MG63 (cell line): ENCODE results near the gene TSPOAP1. TPM values are rescaled to one million over a fixed set of nuclear protein-coding genes. Genes with fewer than 3 reads are reported as not detected.

Source experiments
- DNase-seq: peaks from one replicate; pipeline ENCODE4 v3.0.0-alpha.2; 2020
- H3K27me3 ChIP-seq: fragments of 250-450 bp; sonication (Bioruptor Pico); 2 replicates; pipeline ENCODE4 v1.5.1; 2020; ENCODE audit warnings: mild to moderate bottlenecking, moderate library complexity
- H3K36me3 ChIP-seq: fragments of 250-450 bp; sonication (Bioruptor Pico); 2 replicates; pipeline ENCODE4 v1.5.1; 2020; ENCODE audit warnings: mild to moderate bottlenecking, moderate library complexity
- H3K4me3 ChIP-seq: fragments of 250-450 bp; sonication (Bioruptor Pico); 2 replicates; pipeline ENCODE4 v1.5.1; 2020; ENCODE audit warnings: mild to moderate bottlenecking, moderate library complexity
- H3K9me3 ChIP-seq: fragments of 250-450 bp; sonication (Bioruptor Pico); 2 replicates; pipeline ENCODE4 v1.5.1; 2020; ENCODE audit warnings: mild to moderate bottlenecking, moderate library complexity
- total RNA-seq: library from RNA; depleted of rRNA; stranded (reverse); fragments of >200 nt; shearing (Covaris generic); gene quantifications from 2 replicates; pipeline ENCODE4 v1.2.3, GENCODE V29; 2014; ENCODE audit warnings: low replicate concordance

Gene TSPOAP1
- total RNA-seq, 1 experiment from 2014 or later = 7.0 TPM

DNA sequence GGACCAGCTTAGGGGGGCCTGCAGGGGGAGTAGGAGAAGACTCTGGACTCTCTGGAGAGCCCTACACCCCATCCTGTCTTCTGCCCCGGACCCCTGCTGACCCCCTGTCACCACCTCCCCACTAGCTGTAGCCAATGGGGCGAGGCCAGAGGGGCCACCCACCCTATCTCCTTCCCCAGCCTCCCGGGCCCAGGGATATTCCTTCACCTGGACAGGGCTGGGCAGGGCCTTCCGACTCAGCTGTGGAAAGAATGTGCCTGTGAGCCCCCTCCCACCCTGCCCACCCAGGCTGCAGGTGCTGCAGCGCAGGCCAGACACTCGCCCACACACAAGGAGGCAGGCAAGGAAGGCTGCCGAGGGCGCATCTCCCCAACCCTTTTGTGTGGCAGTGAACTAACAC is 23.0 kb downstream of the TSPOAP1 start:
- no peaks in the 10 kb centered on the region for H3K9me3 ChIP-seq
- no peak for DNase-seq
- no peak overlapping the region for H3K4me3 ChIP-seq
- no peaks in the 10 kb centered on the region for H3K36me3 ChIP-seq
- peaks cover 3% of the 10 kb centered on the region; the same call in 1 of the 2 replicates for H3K27me3 ChIP-seq

DNA sequence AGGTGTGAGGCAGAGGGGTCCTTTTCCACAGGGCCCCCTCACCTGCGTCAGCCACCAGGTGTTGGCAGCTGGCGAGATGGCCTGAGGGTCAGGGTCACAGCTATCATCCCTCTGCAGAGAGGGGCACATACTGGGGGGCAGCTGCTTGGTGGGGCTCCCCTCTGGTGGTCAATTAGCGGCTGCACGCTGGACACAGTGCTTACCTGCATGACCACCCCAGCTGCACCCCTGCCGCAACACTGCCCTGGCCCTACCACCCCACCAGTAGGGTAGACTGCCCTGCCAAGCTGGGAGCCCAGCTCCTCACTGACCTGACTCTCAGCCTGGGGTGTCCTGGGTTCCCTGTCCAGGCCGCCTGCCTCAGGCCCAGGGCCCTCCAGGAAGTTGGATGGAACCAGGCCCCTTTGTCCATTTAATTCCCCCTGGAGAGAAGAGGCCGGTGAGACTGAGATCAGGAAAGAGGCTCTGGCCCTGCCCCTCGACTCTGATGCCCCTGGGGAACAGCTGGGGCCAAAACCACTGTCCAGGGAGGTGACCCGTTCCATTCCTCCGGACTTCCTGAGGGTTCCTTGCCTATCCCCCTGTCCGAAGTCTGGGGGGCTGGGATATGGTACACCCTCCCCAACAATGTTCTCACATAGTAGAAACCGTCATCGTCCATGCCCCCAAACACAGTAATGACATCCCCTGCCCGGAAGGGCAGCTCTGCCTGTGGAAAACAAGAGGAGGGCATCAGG is 23.7 kb downstream of the TSPOAP1 start:
- Histone ChIP-seq H3K4me3 (no peak overlapping the region), H3K36me3 (no peaks in the 10 kb centered on the region), H3K27me3 (peaks cover 8% of the 10 kb centered on the region), H3K9me3 (no peaks in the 10 kb centered on the region)
- DNase-seq = no peak

- peak; percentile 56 for DNase-seq
- peaks cover 11% of the 10 kb centered on the region for H3K27me3 ChIP-seq
- H3K9me3 ChIP-seq = no peaks in the 10 kb centered on the region
- no peak overlapping the region for H3K4me3 ChIP-seq
- no peaks in the 10 kb centered on the region for H3K36me3 ChIP-seq
Observed at GRCh38 chr17:58303971-58304749, 24.4 kb downstream of the TSPOAP1 start.

GRCh38 chr17:58302919-58303585 is 25.5 kb downstream of the TSPOAP1 start:
- Histone ChIP-seq H3K36me3 (no peaks in the 10 kb centered on the region), H3K9me3 (no peaks in the 10 kb centered on the region), H3K27me3 (peaks cover 16% of the 10 kb centered on the region), H3K4me3 (no peak overlapping the region)
- DNase-seq = no peak

- peaks cover 16% of the 10 kb centered on the region for H3K27me3 ChIP-seq
- H3K9me3 ChIP-seq = no peaks in the 10 kb centered on the region
- H3K36me3 ChIP-seq = no peaks in the 10 kb centered on the region
- no peak for DNase-seq
- H3K4me3 ChIP-seq = no peak overlapping the region
Observed at GRCh38 chr17:58302171-58302918, 26.2 kb downstream of the TSPOAP1 start.

- H3K4me3 ChIP-seq = no peak overlapping the region
- no peaks in the 10 kb centered on the region for H3K36me3 ChIP-seq
- peaks cover 16% of the 10 kb centered on the region for H3K27me3 ChIP-seq
- no peak for DNase-seq
- H3K9me3 ChIP-seq = no peaks in the 10 kb centered on the region
Observed at GRCh38 chr17:58301504-58302150, 27.0 kb downstream of the TSPOAP1 start.

- H3K4me3 ChIP-seq = no peak overlapping the region
- no peak for DNase-seq
- no peaks in the 10 kb centered on the region for H3K36me3 ChIP-seq
- H3K9me3 ChIP-seq = no peaks in the 10 kb centered on the region
- peaks cover 21% of the 10 kb centered on the region for H3K27me3 ChIP-seq
Observed at GRCh38 chr17:58300336-58300735, 28.3 kb downstream of the TSPOAP1 start.

DNA sequence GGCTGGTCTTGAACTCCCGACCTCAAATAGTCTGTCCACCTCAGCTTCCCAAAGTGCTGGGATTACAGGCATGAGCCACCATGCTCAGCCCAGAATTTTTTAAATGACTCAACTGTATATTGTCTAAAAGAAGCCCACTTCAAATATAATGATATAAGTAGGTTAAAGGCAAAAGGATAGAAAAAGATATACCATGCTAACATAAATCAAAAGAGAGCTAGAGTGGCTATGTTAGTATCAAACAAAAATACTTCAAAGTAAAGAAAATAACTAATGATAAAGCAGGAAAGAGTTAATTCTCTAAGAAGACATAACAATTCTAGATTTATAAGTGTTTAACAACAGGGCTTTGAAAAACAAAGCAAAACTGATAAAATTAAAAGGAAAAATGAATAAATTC is 34.6 kb downstream of the TSPOAP1 start:
- DNase-seq = no peak
- Histone ChIP-seq H3K27me3 (peaks cover 71% of the 10 kb centered on the region), H3K36me3 (no peaks in the 10 kb centered on the region), H3K4me3 (no peak overlapping the region), H3K9me3 (no peaks in the 10 kb centered on the region)

DNA sequence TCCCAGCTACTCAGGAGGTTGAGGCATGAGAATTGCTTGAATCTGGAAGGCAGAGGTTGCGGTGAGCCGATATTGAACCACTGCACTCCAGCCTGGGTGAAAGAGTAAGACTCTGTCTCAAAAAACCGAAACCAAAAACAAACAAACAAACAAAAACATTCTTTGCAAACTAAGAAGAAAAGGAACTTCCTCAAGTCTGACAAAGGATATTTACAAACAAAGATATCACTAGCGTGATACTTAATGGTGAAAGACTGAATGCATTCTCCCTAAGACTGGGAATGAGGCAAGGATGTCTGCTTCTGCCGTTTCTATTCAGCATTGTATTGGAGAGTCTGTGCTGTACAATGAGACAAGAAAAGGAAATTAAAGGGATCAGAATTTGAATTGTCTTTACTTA is 37.3 kb downstream of the TSPOAP1 start:
- Histone ChIP-seq H3K4me3 (no peak overlapping the region), H3K9me3 (no peaks in the 10 kb centered on the region), H3K36me3 (no peaks in the 10 kb centered on the region), H3K27me3 (peaks cover 72% of the 10 kb centered on the region)
- no peak for DNase-seq

DNA sequence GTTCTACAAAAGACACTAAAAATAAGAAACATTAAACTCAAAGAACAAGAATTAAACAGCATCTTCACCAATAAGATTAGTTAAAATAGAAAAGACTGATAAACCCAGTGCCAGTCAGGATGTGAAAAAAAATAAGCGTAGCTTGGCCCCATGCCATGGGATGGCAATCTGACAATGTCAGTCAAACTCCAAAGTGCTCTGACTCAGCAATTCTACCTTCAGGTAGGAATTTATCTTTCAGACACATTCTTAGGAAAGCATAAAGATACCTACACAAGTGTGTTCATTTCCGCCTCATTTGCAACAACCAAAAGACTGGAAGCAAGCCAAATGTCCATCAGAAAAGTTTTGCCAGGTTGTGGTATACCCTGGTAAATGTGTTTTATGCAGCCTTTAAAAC is 38.7 kb downstream of the TSPOAP1 start:
- DNase-seq = no peak
- H3K9me3 ChIP-seq = no peaks in the 10 kb centered on the region
- no peaks in the 10 kb centered on the region for H3K36me3 ChIP-seq
- H3K4me3 ChIP-seq = no peak overlapping the region
- peaks cover 62% of the 10 kb centered on the region for H3K27me3 ChIP-seq

GRCh38 chr17:58285422-58285810 is 43.2 kb downstream of the TSPOAP1 start:
- H3K4me3 ChIP-seq = no peak overlapping the region
- peaks cover 17% of the 10 kb centered on the region for H3K27me3 ChIP-seq
- H3K9me3 ChIP-seq = no peaks in the 10 kb centered on the region
- DNase-seq = peak; percentile 61
- H3K36me3 ChIP-seq = no peaks in the 10 kb centered on the region

DNA sequence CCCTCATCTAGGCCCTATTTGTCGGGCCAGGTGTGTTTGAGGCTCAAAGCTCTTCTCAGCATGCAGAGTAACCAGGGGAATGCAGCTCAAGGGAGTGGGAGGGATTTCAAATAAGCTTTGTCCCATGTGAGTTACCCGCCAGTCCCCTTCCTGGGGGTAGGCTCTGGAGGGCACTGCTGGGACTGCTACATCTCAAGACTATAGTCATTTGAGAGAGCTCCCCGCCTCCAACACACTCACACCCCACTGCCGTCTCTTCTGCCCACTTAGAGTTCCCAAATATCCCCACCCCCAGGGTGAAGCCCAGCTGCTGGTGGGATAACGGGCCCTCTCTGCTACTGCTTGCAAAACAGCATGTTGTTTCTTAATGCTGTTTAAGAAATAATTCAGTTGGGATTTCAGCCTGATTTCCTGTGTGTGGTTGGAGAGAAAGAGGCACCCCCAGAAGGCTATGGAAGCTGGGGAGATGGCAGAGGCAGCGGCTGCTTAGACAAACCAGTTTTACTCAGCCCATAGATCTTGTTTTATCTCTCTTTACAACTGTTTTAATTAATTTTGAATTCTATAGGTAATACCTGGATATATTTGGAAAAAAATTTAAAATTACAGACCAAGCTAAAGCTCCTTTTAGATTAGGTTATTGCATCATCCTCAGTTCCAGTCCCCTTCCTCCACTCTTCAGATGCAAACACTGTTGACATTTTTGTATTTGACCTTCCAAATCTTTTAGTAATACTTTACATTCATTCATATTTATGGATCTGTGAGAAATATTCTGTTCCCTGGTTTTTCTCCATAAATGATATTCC is 43.8 kb downstream of the TSPOAP1 start:
- H3K36me3 ChIP-seq = no peaks in the 10 kb centered on the region
- no peaks in the 10 kb centered on the region for H3K9me3 ChIP-seq
- H3K27me3 ChIP-seq = peaks cover 11% of the 10 kb centered on the region
- H3K4me3 ChIP-seq = no peak overlapping the region
- DNase-seq = no peak

DNA sequence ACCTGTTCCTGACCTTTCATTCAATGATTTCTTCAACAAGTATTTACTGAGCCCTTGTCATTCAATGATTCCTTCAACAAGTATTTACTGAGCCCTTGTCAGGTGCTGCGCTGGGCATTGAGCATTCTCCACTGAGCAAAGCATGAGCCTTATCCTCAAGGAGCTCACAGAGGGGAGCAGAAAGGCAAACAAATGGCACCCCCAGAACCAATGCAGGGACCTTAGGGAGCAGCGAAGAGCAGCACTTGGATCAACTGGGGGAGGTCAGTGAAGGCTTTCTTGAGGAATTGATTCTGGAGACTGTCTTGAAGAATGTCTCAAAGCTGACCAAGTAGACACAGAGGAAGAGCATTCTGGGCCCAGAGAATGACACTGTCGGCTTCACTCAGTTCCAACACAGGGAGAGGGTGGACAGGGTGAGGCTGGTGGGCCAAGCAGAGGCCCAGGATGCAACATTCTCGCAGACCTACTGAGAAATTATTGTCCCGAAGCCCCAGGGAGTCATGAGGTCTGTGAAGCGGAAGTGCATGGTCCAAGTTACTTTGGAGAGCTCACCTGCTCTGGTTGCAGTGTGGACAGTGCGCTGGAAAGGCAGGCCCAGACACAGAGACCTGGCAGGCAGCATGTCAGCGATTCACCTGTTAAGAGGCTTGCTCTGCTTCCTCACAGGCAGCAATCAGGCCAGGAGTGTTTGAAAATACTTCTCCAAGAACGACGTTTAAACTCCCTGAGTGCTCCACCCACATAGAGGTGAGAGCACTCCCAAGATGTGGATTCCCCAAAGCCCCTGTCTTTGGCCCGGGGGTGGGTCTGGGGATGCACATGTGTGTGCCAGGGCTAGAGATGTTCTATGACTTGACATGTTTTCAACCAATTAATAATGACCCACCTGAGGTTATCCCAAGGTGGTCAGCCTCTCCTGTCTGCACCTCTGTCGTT is 44.7 kb downstream of the TSPOAP1 start:
- Histone ChIP-seq H3K4me3 (no peak overlapping the region), H3K36me3 (no peaks in the 10 kb centered on the region), H3K9me3 (no peaks in the 10 kb centered on the region), H3K27me3 (peaks cover 5% of the 10 kb centered on the region; the same call in 1 of the 2 replicates)
- DNase-seq = no peak

DNA sequence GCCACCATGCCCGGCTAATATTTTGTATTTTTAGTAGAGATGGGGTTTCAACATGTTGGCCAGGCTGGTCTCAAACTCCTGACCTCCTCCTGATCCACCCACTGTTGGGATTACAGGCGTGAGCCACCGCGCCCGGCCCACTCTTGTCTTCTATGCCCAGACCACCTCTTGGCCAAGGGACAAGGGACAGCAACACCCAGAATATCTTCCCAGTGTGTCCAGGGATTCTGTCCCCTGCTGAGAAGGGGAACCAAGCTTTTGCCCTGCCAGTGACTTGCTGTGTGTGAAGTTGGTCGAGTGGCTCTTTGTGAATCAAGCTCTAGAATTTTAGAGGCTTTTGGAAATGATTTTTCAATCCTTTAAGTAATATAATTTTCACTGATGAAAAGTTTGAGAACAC is 46.2 kb downstream of the TSPOAP1 start:
- DNase-seq = no peak
- H3K4me3 ChIP-seq = no peak overlapping the region
- H3K9me3 ChIP-seq = no peaks in the 10 kb centered on the region
- H3K36me3 ChIP-seq = no peaks in the 10 kb centered on the region
- 0 out of 2 replicates have a peak, but pooled peaks cover 2% of the 10 kb centered on the region for H3K27me3 ChIP-seq
